Glomerular visceral epithelial cell (primary cell): ENCODE results near the gene PLTP.
"Not testable (repeated sequence)": the region's sequence is repeated elsewhere in the genome, so short reads cannot be mapped to it uniquely, and the experiment has no call there.

Experiments used
- DNase-seq: peaks from one replicate; pipeline ENCODE4 v3.0.0-alpha.2; 2016; ENCODE audit errors: extremely low spot score

Gene PLTP

DNA sequence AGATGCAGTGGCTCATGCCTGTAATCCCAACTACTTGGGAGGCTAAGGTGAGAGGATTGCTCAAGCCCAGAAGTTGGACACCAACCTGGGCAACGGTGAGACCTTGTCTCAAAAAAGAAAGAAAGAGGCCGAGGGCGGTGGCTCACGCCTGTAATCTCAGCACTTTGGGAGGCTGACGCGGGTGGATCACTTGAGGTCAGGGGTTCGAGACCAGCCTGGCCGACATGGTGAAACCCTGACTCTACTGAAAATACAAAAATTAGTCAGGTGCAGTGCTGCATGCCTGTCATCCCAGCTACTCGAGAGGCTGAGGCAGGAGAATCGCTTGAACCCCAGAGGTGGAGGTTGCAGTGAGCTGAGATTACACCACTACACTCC, 37.9 kb downstream of the PLTP start:
- DNase-seq: not testable (repeated sequence)

DNA sequence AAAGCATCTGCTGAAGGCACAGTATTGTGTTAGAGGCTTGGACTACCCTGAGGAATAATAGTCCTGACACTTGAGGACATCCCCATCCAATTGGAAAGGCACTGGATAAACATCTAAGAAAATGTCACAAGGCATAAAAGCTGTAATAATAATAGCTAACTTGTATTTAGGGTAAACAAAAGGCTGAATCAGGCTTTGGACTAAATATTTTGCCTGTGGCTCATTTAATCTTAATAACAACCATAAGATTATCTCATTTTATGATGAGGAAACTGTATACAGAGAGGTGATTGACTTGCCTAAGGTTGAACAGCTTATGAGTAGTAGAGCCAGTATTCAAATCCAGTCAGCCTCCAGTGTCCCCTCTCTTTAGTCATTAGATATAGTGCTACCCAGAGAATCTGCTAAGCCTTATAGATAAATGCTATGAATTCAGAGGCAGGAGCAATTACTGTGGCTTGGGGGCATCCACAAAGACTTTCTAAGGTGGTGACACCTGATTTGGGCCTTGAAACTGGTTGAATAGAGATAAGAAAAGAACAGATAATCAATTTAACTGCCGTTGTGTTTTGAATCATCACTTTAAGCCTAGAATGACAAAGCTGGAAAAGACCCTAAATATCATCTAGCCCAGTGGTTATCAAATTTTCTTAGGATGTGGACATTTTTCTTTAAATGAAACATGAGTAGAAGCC, 38.4 kb downstream of the PLTP start:
- DNase-seq: no peak

DNA sequence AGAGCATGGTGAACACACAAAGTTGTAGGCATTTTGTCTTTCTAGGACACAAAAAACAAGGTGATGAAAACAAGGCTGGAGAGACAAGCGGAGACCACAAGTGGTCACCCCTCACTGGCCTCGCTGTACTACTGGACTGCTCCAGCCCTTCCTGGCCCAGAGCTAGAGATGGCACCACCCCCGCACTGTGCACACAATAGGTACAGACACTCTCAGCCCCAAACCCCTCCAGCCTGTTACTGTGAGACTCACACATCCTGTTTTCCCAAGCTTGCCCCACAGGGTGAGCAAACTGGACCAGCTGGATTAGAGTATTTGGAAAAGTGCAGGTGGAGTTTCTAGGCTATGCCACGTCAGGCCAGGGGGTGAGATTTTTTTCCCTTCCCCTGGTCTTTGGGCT, 39.3 kb downstream of the PLTP start:
- no peak for DNase-seq

DNA sequence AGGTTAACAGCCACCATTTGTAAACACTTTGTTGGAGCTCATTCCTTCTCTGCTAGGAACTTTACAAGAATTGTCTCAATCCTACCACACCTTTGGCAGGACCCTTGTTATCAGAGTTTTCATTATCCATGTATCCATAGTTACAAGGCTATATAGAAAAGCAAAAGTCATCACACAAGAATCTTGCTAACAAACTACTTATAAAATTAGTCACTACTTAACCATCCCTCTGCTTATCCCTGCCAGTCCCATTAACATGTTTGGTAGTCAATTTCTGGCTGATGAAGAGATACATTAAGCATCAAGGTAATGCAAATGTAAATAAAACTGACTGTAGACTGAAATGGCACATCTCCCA, 44.2 kb downstream of the PLTP start:
- peak; percentile 31 for DNase-seq

DNA sequence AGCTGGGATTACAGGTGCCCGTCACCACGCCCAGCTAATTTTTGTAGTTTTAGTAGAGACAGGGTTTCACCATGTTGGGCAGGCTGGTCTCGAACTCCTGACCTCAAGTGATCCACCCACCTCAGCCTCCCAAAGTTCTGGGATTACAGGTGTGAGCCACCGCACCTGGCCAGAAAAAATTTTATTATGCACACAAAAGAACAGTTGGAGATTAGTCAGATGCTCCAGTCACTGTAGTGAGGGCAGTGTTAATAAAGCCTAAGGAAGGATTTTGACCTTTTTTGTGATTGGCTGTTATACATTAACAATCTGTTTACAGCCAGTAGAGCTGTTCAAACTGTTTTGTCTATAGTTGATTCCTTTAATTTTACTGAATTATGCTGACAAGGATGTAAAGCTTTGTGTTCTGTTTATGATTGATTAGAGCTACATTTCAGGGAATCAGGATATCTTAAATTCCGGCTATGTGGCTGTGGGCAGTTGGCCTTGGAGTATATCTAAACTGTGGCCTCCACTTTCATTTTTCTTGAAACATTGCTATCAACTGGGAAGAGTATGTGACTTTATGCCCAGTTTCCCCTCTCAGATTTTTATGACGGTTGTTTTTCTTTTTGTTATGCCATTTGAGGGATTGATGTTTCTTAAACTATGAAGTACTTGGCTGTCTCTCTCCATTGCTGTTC, 44.7 kb downstream of the PLTP start:
- no peak for DNase-seq

DNA sequence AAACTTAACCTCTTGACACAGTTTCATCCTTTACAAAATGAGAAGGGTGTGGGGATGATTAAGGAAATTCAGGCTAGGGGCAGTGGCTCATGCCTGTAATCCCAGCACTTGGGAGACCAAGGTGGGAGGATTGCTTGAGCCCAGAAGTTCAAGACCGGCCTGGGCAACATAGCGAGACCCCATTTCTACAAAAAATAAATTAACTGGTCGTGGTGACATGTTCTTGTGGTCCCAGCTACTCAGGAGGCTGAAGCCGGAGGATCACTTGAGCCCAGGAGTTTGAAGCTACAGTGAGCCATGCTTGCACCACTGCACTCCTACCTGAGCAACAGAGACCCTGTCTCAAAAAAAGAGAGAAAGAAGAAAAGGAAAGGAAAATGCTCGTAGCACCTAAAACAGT, 45.5 kb downstream of the PLTP start:
- no peak for DNase-seq

DNA sequence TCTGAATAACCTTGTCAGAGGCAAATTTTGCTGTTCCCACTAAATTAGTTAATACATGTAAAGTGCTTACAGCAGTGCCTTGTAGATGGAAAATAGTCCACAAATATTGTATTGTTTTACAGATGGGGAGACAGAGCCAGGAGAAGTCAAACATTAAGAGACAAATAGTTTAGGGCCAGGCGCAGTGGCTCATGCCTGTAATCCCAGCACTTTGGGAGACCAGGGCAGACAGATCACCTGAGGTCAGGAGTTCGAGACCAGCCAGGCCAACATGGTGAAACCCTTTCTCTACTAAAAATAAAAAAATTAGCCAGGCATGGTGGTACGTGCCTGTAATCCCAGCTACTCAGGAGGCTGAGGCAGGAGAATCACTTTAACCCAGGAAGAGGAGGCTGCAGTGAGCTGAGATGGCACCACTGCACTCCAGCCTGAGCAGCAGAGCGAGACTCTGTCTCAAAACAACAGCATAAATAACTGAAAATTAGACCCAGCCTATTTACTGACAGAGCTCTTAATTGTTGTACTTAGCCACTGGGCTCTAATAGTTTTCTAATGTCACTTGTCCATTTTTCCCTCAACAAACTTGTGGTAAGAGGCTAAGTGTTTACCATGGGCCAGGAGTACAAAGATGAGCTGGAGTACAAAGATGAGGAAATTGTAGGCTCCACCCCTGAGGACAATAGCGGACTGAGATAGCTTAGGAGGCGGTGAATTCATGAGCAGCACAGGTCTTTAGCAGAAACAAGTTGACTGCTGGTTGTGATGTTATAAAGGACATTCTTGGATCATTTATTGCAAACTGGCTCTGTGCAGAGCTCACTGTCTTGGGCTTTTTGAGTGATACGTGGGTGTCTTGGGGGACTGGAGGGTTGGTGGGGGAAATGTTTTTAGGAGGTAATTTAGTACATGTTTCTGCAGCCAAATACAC, 48.1 kb downstream of the PLTP start:
- no peak for DNase-seq

DNA sequence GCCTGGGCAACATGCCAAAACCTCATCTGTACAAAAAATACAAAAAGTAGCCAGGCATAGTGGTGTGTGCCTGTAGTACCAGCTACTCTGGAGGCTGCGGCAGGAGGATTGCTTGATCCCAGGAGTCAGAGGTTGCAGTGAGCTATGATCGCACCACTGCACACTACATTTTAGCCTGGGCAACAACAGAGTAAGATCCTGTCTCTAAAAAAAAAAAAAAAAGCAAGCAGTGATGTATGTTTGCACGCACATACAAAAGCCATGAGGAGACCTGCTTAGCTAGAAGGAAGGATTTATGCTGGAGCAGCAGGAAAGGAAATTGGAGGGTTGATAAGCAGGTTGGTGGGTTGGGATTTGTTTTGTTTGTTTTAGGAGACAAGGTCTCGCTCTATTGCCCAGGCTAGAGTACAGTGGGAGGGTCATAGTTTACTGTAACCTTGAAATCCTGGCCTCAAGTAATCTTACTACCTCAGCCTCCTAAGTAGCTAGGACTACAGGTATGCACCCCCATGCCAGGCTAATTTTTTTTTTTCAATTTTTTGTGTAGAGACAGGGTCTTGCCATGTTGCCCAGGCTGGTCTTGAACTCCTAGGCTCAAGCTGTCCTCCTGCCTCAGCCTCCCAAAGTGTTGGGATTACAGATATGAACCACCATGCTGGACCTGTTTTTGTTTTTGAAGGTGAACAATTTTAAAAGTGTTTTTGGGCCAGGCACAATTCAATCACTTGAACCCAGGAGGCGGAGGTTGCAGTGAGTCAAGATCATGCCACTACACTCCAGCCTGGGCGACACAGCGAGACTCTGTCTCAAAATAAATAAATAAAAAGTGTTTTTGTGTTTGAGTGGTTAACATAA, 50.5 kb downstream of the PLTP start:
- peak; percentile 34 for DNase-seq

DNA sequence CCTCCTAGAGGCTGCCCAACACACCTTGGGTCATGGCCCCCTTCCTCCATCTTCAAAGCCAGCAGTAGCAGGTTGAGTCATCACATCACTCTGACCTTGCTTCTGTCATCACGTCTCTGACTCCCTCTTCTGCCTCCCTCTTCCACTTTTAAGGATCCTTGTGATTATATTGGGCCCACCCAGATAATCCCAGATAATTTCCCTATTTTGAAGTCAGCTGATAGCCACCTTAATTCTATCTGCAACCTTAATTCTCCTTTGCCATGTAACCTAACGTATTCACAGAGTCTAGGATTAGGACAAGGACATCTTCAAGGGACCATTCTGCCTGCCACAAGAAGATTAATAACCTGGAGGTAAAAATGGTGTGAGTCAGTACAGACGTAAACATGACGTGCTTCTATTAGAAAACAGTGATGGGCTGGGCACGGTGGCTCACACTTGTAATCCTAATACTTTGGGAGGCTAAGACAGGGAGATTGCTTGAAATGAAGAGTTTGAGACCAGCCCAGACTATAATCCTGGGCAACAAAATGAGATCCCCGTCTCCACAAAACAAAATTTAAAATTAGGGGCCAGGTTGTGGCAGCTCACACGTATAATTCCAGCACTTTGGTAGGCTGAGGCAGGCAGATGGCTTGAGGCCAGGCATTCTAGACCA, 51.3 kb downstream of the PLTP start:
- no peak for DNase-seq

DNA sequence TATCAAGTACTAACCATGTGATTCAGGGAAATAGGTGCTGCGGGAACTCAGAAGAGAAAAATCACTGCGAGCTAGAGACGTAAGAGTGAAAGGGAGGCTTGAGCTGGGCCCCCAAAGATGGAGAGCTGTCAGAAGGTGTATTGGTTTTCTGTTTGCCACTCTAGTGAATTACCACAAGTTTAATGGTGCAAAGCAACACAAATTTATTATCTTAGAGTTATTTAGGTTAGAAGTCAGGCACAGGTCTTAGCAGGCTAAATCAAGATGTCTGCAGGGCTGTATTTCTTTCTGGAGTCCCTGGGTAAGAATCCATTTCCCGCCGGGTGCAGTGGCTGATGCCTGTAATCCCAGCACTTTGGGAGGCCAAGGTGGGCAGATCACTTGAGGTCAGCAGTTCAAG, 52.0 kb downstream of the PLTP start:
- DNase-seq: no peak

DNA sequence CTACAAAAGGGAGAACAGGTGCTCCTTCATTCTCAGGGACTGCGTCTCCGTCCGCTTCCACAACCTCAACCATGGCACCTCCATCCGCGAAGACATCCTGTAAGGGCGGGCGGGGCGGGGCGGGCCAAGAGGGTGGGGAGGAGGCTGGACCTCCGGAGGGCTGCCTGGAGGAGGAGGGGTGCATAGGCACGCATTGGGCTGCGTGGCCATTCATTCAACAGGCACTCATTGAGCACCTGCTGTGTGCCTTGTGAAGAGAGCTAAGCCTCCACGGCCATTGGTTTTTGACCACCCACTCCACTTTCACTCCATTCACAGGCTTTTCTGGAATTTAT, 54.1 kb downstream of the PLTP start:
- no peak for DNase-seq

DNA sequence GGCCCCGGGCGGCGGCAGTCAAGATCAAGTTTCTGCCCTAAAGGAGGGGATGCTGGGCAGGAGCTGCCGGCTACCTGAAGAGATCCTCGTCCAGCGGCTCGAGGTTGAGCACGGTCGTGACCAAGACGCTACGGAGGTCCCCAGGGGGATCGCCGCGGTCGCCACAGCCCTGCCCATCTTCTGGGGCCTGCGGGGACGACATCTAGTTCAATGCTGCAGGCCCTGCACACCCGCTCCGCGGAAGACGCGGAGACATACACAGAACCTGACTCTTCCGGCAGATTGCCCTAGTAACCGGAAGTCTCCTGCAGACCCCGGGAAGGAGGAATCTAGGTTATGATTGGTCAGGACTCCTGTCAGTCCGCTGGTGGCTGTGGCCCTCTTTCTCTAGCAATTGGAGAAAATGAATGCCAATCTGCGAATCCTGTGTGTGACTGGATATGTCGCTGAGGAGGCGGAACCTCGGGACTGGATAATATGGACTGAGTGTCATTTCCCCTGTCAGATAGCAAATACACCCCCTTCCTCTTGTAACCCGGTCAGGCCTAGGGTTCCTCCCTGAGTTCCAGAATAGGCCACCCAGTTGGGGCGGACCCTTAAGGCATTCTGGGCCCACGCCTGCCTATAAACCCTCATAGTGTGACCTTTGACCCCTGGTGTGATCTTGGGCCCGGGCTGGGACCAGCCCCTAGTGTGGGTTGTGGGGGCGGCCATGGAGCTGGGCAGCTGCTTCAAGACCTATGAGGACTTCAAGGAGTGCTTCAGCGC, 54.7 kb downstream of the PLTP start, which contains the start of the genes ACOT8 and ZSWIM3:
TSS of gene ACOT8 (minus strand) at position 279 of the 768 bp plus-strand sequence. CDS start at position 202, 77 bp downstream.
TSS of gene ZSWIM3 (plus strand) at position 501 of the 768 bp plus-strand sequence. CDS start at position 713, 212 bp downstream.
- DNase-seq: peak; percentile 100

DNA sequence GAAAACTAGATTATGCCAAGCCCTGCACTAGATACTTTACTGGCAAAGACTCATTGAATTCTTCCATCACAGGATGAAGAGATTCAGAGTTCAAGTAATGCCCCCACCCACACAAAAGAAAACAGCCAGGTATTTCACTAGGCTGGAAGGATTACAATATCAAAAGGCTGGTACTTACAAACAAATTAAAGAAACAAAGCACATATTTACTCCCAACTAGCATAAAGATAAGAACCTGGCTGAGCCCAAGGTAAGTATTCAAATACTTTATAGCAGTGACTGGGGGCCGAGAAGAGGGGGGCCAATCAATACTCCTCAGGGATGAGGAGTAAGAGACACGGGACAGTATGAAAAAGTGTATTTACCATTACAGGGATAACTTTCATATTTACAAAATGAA, 58.5 kb downstream of the PLTP start:
- no peak for DNase-seq

DNA sequence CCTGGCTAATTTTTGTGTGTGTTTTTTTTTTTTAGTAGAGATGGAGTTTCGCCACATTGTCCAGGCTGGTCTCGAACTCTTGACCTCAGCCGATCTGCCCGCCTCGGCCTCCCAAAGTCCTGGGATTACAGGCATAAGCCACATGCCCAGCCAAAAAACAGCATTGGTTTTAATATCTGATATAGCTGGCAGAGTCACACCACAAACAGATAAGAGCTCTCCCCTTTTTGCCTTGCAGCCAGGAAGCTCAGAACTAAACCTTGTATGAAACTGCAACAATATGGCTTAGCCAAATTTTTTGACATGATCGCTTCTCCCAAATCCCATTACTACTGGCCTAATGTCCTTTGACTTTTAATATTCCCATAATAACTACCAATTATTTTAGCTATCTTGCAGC, 59.6 kb downstream of the PLTP start:
- no peak for DNase-seq

DNA sequence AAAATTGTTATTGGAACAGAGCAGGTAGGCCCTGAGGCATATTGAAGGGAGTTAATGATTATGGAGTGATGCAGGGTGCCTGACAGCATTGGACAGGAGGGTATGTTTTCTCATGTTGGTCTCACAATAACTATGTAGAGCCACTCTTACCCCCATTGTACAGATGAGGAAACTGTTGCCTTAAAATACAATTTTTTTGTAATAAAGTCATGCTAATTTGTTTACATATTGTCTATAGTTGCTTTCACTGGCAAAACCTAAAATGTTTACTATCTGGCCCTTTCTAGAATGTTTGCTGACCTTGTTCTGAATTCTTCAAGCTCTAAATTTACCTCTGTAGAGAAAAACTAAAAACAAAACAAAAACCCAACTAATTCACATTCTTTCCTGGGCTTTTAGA, 60.5 kb downstream of the PLTP start:
- DNase-seq: no peak

DNA sequence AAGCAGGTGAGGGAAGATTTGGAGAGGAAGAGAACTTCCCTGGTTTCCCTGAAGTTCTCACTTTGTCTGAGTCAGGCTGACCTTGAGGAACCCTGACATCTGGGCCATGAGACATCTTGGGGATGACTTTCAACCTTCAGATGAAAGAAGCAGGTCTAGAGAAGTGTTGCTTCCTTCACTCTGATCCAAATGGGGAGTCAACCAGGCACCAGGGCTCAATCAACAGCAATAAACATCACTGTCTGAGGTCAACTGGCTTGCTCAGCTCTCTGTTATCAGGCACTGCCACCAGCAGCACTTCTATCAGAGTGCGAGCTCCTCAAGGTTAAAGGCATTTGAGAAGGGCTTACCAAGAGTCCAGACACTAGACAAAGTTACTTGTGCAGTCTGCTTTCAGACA, 61.0 kb downstream of the PLTP start:
- DNase-seq: no peak

DNA sequence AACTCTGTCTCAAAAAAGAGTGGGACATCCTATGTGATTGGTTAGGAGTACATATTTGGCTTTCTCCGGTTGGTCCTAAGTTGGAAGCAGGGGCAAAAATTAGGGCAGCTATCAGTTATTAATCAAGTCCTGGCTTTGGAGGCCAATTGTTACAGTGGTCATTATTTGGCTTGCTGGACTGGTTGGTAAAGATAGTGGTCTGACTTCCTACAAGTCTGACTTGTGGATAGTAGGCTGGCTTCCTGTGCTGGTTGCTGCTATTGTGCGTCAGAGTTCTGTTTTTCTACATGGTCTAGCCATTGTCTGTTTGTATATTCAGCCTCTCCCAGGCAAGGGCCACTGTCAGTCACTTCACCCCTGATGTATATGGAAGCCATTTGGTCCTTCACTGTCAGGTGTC, 61.7 kb downstream of the PLTP start:
- no peak for DNase-seq

DNA sequence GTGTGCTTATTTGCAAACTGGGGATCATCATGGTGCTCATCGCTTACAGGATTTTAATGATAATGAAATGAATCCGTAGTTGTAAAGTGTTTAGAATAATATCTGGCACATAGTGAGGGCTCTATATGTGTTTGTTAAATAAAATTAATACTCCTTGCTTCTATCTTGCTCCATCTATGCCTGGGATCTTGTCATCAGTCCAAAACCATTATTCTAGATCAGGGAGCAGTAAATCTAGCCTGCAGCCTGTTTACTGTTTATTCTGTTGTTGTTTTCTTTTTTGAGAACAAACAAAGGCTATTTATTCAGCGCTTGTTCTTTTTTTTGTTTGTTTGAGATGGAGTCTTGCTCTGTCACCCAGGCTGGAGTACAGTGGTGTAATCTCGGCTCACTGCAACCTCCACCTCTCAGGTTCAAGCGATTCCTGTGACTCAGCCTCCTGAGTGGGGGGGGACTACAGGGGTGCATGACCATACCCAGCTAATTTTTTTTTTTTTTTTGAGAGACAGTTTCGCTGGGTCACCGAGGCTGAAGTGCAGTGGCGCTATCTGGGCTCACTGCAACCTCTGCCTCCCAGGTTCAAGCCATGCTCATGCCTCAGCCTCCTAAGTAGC, 62.9 kb downstream of the PLTP start:
- no peak for DNase-seq
